Uterus (tissue), 2 donors: ENCODE data around the gene SV2B.

Source experiments
- POLR2A ChIP-seq, 2 donors: fragments of 450-650 bp; IDR thresholded peaks; one replicate each; pipeline ENCODE4 v1.6.1; 2016; ENCODE audit warnings: antibody characterized with exemption in 2 of 2, mild to moderate bottlenecking in 1 of 2, moderate library complexity in 1 of 2
- TF ChIP-seq, protein P1 (sequence below), 4 experiments: fragments of 200-600 bp in 2 of 4; fragments of 450-650 bp in 2 of 4; sonication (generic) in 2 of 4; IDR thresholded peaks; one replicate each; pipeline ENCODE4 v1.5.1; 2016 to 2019; ENCODE audit warnings: antibody characterized with exemption in 4 of 4, mild to moderate bottlenecking in 2 of 4, moderate library complexity in 1 of 4

DNA sequence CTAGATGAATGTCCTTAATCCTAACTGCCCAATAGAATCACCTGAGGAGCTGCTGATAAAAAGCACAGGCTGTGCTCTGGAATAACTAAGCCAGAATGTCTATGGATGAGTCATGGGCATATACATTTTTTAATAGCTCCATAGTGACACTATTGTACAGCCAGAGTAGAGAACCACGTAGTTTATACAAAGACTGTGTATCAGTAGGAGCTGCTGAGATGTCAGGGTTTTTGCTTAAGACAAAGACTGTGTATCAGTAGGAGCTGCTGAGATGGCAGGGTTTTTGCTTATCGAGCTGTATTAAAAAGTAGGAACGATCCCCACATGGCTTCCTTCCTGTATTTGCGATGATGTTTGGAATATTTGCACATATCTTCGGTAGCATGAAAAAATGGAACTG, 137.4 kb downstream of the SV2B start:
- TF ChIP-seq, protein P1, sequence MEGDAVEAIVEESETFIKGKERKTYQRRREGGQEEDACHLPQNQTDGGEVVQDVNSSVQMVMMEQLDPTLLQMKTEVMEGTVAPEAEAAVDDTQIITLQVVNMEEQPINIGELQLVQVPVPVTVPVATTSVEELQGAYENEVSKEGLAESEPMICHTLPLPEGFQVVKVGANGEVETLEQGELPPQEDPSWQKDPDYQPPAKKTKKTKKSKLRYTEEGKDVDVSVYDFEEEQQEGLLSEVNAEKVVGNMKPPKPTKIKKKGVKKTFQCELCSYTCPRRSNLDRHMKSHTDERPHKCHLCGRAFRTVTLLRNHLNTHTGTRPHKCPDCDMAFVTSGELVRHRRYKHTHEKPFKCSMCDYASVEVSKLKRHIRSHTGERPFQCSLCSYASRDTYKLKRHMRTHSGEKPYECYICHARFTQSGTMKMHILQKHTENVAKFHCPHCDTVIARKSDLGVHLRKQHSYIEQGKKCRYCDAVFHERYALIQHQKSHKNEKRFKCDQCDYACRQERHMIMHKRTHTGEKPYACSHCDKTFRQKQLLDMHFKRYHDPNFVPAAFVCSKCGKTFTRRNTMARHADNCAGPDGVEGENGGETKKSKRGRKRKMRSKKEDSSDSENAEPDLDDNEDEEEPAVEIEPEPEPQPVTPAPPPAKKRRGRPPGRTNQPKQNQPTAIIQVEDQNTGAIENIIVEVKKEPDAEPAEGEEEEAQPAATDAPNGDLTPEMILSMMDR (IDR thresholded peaks at IDR 0.05): no peak
- no peak for TF ChIP-seq POLR2A (IDR thresholded peaks at IDR 0.05)
